GM18867 (cell line): ENCODE results near the gene RFX3.
"Not testable (repeated sequence)": the region's sequence is repeated elsewhere in the genome, so short reads cannot be mapped to it uniquely, and the experiment has no call there.

Experiments
- ATAC-seq: cut with Tn5 transposase; IDR thresholded peaks from one replicate; pipeline ENCODE4 v1.9.1; 2021; ENCODE audit warnings: mild to moderate bottlenecking, moderate library complexity; ENCODE audit not compliant: unreplicated experiment

RFX3 gene

GRCh38 chr9:3361116-3361515 is 164.7 kb downstream of the RFX3 start:
- ATAC-seq = no peak

GRCh38 chr9:3360245-3360644 is 165.6 kb downstream of the RFX3 start:
- ATAC-seq = no peak

GRCh38 chr9:3359778-3360177 is 166.0 kb downstream of the RFX3 start:
- ATAC-seq = no peak

- no peak for ATAC-seq
These were observed 166.6 kb downstream of the RFX3 start for GRCh38 chr9:3359048-3359692.

GRCh38 chr9:3348169-3348568 is 177.6 kb downstream of the RFX3 start:
- ATAC-seq = no peak

- no peak for ATAC-seq
These were observed 179.3 kb downstream of the RFX3 start for GRCh38 chr9:3346549-3346948.

- ATAC-seq = no peak
These were observed 182.1 kb downstream of the RFX3 start for GRCh38 chr9:3343671-3344070.

GRCh38 chr9:3342159-3342777 is 183.5 kb downstream of the RFX3 start:
- no peak for ATAC-seq

- ATAC-seq = no peak
These were observed 188.1 kb downstream of the RFX3 start for GRCh38 chr9:3337515-3338225.

GRCh38 chr9:3336951-3337350 is 188.8 kb downstream of the RFX3 start:
- ATAC-seq = no peak

- ATAC-seq = no peak
These were observed 193.0 kb downstream of the RFX3 start for GRCh38 chr9:3332802-3333201.

- ATAC-seq = no peak
These were observed 194.0 kb downstream of the RFX3 start for GRCh38 chr9:3331801-3332200.

- no peak for ATAC-seq
These were observed 194.9 kb downstream of the RFX3 start for GRCh38 chr9:3330792-3331420.

GRCh38 chr9:3329361-3329760 is 196.4 kb downstream of the RFX3 start:
- no peak for ATAC-seq

GRCh38 chr9:3323714-3324113 is 202.1 kb downstream of the RFX3 start:
- no peak for ATAC-seq

GRCh38 chr9:3321186-3321585 is 204.6 kb downstream of the RFX3 start:
- no peak for ATAC-seq

- ATAC-seq = not testable (repeated sequence)
These were observed 213.2 kb downstream of the RFX3 start for GRCh38 chr9:3312595-3312994.

- no peak for ATAC-seq
These were observed 217.2 kb downstream of the RFX3 start for GRCh38 chr9:3308609-3309008.

- not testable (repeated sequence) for ATAC-seq
These were observed 221.4 kb downstream of the RFX3 start for GRCh38 chr9:3304388-3304787.

GRCh38 chr9:3299872-3300271 is 225.9 kb downstream of the RFX3 start:
- peak; percentile 97 for ATAC-seq

GRCh38 chr9:3296536-3296935 is 229.3 kb downstream of the RFX3 start:
- ATAC-seq = no peak

- ATAC-seq = no peak
These were observed 233.5 kb downstream of the RFX3 start for GRCh38 chr9:3292311-3292710.
